DOHH2 (cell line): ENCODE measurements around the gene SORL1.

Experiments used
- EZH2phosphoT487 ChIP-seq: fragments of 200-600 bp; sonication (generic); IDR thresholded peaks from 2 replicates; pipeline ENCODE4 v1.6.1; 2017; ENCODE audit warnings: borderline replicate concordance, mild to moderate bottlenecking, antibody characterized with exemption, low read length, moderate library complexity, mixed read lengths
- TF ChIP-seq, protein P1 (sequence below): fragments of 200-600 bp; sonication (generic); IDR thresholded peaks from one replicate; pipeline ENCODE4 v1.5.1; 2014; ENCODE audit warnings: antibody characterized with exemption, mild to moderate bottlenecking, low read depth, low read length; ENCODE audit not compliant: poor library complexity, severe bottlenecking

GRCh38 chr11:121672630-121673487 is 220.7 kb downstream of the SORL1 start:
- TF ChIP-seq, protein P1, sequence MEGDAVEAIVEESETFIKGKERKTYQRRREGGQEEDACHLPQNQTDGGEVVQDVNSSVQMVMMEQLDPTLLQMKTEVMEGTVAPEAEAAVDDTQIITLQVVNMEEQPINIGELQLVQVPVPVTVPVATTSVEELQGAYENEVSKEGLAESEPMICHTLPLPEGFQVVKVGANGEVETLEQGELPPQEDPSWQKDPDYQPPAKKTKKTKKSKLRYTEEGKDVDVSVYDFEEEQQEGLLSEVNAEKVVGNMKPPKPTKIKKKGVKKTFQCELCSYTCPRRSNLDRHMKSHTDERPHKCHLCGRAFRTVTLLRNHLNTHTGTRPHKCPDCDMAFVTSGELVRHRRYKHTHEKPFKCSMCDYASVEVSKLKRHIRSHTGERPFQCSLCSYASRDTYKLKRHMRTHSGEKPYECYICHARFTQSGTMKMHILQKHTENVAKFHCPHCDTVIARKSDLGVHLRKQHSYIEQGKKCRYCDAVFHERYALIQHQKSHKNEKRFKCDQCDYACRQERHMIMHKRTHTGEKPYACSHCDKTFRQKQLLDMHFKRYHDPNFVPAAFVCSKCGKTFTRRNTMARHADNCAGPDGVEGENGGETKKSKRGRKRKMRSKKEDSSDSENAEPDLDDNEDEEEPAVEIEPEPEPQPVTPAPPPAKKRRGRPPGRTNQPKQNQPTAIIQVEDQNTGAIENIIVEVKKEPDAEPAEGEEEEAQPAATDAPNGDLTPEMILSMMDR, result no peak
- TF ChIP-seq EZH2phosphoT487, result no peak
